Activated CD8-positive, alpha-beta memory T cell treated with anti-CD3 and anti-CD28 coated beads for 48 hours (primary cell): Measurements from ENCODE around the gene CLTRN.
"Not testable (repeated sequence)": the region's sequence is repeated elsewhere in the genome, so short reads cannot be mapped to it uniquely, and the experiment has no call there.

Source experiments
- DNase-seq, 3 experiments: peaks; one replicate each; pipeline ENCODE4 v3.0.0-alpha.2; 2020; ENCODE audit warnings: low read depth in 2 of 3, low spot score in 2 of 3

CLTRN gene, protein sequence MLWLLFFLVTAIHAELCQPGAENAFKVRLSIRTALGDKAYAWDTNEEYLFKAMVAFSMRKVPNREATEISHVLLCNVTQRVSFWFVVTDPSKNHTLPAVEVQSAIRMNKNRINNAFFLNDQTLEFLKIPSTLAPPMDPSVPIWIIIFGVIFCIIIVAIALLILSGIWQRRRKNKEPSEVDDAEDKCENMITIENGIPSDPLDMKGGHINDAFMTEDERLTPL

DNA sequence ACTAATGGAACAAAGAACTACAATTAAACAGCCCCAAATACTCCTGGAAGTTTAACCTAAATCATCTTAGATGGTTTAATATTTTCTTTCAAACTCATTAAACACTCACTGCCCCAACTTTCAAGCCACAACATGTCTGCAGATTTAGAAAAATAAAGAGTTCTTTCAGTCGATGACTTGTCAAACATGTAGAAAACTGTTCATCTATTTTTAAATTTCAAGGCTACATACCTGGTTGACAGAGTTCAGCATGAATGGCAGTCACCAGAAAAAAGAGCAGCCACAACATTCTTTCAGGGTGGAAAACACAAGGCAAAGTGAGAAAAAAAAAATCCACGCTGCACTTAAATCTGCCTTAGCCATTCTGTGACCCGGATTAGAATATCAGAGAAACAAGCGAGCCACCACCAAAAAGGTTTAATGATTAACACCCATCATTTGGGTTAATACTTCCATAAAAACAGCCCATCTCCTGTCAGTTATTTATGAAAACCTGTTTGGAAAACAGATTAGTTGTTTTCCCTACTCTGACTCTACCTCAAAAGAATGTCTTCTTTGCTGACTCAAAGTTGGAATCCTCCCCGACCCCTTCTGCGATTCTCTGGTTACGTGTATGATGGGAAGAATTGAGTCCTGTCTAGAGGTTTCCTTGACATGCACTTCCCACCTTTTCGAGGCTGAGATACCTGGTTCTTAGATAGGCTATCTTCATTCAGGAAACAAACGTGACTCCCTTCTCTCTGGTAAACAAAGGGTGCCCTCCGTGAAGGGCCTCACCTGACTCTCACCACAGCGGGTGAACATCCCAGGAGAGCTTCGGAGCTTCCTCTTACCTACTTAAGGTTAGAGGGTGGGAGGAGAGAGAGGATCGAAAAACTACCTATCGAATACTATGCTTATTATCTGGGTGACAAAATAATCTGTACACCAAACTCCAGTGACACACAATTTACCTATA lies at the start of gene CLTRN:
CLTRN (minus strand) TSS at position 319 of the 958 bp plus-strand sequence; CDS start at position 289, 30 bp downstream.
- DNase-seq = no peak

DNA sequence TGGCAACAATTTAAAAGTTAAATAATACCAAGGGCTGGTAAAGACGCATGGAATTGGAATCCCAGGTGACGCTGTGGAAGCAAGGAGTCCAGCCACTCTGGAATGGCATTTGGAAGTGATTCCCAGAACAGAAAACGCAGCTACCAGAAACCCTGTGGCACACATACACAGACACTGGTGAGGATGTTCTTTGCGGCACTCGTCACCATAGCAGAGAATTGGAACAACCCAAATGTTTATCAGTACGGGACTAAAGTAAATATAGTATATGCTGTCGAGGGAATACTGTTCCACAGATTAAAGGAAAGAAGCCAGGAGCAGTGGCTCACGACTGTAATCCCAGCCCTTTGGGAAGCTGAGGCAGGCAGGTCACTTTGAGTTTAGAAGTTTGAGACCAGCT lies 39.7 kb upstream of the CLTRN start:
- DNase-seq = not testable (repeated sequence)

DNA sequence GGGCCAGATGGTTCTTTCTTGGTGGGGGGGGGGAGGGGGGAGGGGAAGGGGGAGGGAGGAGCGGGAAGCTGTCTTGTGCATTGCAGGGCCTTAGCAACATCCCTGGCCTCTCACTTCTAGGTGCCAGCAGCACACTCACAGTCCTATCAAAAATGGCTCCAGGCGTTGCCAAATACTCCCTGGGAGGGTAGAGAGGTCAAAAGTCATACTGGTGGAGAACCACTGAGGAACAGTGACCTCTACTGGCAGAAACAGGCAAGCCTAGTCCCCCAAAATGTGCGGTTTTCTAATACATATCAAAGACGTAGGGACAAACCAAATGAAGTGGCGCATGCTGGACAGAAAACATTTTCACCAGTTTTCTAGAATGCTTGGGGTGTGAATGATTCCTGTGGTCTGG lies 39.2 kb upstream of the CLTRN start:
- DNase-seq = not testable (repeated sequence)

DNA sequence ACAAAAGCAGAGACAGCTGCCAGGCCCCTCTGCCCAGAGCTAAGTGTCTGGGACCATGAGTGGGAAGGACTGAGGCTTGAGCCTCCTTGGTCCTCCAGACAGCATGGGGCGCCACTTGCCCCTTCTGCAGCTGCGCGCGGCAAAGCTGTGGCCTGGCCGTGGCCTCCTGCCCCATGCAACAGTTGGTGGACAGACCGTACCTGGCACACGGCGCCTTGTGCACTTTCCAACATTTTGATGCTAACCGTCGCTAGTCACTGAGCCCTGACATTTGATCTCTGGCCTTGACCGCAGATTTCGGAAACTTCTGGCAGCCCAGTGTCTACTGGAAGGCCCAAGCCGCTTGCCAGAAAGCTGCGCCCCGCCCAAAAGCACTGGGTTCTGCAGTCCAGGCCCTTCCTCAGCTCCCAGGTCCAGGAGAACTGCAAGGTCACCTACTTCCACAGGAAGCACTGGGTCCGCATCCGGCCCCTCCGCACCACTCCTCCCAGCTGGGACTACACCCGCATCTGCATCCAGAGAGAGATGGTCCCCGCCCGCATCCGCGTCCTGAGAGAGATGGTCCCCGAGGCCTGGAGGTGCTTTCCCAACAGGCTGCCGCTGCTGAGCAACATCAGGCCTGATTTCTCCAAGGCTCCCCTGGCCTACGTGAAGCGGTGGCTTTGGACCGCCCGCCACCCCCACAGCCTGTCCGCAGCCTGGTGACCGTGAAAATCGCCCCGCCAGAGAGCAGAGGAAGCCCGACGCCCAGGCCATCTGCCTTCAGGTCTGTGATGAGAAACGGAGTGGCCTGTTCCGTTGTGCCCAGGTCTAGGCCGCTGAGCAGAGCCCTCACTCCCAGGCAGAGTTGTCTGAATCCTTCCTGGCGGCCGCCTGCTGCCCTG lies 38.1 kb upstream of the CLTRN start:
- DNase-seq = no peak

DNA sequence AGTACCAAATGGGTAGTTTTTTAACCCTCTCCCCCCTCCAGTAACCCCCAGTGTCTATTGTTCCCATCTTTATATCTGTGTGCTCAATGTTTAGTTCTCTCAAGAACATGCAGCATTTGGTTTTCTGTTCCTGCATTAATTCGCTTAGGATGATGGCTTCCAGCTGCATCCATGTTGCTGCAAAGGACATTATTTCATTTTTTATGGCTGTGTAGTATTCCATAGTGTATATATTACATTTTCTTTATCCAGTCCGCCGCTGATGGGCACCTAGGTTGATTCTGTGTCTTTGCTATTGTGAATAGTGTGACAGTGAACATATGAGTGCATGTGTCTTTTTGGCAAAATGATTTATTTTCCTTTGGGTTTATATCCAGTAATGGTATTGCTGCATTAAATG lies 31.9 kb upstream of the CLTRN start:
- DNase-seq = no peak

DNA sequence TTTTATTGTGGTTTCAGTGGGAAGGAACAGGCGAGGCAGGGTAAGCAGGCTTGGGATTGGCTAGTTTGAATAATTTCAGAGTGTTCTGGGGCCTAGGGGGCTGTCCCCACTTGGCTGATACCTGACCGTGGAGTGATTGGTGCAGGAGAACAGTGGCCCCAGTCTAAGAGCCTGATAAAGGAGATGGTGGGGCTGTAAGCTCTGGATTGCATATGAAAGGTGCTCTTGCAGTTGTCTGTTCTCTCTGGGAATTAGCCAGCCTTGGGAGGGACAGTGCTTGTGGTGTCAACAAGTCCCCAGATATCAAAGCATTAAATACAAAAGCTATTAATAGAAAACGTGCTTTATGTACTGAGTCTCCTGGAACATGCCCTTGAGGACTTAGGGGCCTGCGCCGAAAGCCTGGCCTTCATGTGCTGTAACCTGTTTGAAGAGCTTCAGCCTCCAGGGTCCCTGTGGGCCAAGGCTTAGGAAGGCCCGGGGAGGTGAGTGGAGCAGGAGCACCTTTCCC lies 30.4 kb upstream of the CLTRN start:
- DNase-seq = no peak

DNA sequence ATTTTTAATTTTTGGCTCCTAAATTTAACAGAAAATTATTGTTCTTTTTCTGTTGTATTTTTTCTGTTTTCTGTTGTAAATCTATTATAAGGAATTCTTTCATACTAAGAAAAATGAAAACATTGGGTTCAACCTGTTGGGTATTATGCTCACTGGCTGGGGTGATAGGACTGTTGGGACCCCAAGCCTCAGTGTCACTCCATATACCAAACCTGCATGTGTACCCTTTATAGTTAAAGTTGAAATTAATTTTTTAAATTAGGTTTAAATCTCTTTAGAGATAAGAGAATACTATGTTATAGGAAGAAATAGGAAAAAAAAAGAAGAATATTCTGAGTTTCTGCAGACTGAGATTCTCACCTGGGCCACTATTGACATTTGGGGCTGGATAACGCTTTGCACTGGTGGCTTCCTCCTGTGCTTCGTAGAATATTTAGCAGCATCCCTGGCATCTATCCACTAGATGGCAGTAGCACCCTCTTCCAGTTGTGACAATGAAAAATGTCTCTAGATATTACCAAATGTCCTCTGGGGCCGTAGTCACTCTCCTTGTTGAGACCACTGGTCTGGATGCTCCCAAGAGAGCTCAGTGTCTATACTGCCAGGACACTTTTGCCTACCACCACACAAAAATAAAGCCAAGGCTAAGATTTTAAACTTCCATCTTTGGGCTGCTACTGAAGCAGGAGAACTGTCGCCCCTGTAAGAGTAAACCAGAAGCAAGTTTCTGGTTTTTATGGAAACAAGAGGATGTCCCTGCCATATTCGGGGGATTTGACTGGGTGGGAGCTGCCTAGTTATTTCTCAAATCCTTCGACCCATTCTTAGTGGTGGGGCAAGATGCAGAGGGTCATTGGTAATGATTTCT lies 22.4 kb upstream of the CLTRN start:
- DNase-seq = no peak

DNA sequence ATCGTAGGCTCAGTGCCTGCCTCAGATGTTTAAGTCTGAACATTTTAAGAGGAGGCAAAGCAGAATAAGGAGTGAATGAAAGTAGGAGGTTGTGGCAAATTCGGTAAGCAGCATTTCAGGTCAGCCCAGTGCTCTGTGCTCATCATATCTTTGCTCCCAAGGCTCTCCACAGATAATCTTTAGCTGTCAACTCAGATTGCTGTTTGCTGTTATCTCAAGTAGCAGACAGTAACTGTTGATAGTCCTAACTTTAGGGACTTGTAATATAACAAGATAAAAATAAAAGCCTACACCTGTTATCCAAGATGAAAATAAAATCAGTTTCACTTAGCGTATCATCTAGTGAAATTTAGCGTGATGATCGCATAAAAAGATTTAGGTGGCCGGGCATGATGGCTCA lies 18.6 kb upstream of the CLTRN start:
- no peak for DNase-seq

DNA sequence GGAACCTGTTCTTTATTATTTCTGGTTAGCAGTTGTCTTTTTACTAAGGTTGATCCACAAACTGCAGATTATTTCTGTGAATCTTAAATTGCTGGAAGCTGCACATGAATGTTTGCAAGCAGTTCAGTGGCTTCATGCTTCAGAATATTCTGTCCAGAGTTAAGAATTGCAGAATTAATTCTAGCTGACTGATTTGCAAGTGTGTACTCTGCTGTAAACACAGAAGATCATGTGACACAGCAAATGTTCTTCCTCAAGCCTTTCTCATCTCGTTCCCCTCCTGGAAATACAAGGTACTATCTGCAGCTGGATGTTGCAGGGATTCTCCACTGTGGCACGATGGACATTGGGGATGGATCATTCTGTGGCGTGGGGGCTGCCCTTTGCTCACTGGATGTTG lies 16.8 kb upstream of the CLTRN start:
- no peak for DNase-seq

DNA sequence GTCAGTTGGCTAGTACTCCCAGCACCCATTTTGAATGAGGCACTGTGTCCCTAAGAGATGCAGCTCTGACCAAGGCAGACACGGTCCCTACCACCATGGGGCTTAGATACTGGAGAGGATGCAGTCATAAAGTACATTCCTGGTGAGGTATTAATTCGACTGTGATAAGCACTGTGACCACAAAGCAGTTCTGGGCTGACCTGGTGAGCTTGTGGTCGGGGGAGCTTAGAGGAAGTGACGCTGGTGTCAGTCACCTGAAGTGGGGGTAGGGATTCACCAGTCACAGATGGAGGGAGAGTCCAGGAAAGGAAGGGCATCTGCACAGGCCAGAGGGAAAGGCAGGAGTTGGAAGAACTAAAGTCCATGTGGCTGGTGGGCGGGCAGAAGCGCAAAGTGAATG lies 15.8 kb upstream of the CLTRN start:
- no peak for DNase-seq

DNA sequence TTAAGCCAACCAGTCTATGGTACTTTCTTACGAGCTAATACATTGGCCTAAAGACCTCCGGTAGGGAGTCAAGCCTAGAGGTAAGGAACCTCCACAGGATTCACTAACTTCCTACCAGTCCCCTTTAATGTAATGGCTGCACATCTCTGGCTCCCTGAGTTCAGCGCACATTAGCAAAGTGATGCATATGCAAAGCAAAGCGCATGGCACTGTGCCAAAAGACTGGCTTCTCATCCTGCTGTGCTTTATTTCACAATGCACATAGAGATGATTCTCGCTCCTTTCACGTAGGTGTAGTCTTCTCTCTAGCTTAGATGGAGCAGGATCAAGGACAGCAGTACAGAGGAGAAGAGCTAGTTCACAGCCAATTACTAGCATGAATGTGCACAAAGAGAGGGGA lies 14.6 kb upstream of the CLTRN start:
- no peak for DNase-seq

DNA sequence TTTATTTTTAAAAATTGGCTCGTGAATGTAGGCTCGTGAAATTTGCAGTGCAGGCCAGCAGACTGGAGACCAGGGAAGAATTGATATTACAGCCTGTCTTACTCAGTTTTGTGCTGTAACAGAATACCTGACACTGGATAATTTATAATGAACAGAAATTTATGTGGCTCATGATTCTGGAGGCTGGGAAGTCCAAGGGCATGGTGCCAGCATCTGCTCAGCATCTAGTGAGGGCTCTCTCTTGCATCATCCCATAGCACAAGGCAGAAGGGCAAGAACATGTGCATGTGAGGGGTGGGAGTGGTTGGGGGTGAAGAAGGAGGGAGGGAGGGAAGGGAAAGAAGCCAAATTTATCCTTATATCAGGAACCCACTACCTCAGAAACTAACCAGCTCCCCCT lies 13.7 kb upstream of the CLTRN start:
- DNase-seq = no peak

DNA sequence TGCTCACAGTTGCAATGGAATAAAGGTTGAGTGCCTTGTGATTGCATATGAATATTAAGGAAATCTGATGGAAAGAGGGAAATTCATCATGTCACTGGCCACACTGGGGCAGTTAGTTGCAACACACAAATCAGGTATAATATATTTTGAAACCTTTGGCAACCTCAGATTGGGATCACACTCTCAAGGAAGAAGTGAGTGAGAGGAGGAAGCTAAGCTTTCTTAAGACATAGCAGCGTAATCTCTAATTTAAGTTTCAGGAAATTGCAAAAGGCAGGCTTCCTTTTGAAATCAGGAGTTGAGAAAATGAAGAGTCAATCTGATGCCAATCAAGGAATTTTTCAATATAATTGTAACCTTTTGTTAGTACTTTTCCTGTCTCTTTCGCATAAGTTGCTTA lies 12.3 kb upstream of the CLTRN start:
- no peak for DNase-seq

DNA sequence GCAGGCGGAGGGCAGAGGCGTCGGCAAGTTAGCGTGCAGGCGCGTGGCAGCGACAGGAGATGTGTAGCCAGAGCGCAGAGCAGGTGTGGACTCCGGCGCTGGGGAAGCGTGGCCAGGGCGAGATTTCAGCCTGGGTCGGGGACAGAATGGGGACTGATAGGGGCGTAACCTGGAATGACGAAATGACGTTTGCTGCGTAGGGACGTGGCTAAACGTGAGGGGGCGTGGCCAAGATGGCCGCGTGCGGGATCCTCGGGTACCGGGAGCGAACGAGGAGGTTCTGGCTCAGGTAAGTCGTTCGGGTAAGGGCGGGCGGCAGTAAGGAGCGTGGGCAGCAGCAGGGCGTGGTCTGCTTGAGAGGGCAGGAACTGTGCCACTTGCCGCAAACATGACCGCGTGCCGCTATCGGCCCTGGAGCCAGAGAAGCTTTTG lies 10.9 kb upstream of the CLTRN start:
- peak; percentile 58 to 77 (median 75) for DNase-seq

DNA sequence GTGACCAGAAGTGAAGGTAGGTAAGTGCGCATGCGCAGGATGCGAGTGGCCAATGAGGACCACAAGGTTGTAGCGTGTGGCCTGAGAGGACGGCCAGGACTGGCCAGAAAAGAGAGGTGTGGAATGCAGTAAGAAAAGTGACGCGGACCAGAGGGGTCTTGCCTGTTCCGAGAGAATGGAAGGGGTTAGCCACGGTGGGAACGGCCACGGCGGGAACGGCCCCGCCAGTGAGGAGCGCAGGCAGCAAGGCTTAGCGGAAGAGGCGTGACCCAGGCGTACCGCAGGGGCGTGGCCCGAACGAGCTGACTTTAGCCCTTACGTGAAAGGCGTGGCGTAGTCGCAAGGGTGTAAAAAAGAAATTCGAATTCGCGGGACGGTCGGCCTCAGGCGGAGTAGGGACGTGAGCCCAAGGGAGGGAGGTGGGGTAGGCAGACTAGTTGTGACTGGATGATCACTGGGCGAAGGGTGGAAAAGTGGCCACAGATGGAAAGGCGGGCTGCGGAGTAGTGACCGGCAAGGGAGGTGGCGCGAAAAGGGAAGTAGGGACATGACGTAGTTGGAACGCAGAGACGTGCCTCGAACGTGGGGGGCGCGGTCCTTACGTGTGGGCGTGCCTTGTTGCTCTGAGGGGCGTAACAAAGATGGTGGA lies 10.4 kb upstream of the CLTRN start:
- DNase-seq = peak; percentile 54 to 85 (median 77)

DNA sequence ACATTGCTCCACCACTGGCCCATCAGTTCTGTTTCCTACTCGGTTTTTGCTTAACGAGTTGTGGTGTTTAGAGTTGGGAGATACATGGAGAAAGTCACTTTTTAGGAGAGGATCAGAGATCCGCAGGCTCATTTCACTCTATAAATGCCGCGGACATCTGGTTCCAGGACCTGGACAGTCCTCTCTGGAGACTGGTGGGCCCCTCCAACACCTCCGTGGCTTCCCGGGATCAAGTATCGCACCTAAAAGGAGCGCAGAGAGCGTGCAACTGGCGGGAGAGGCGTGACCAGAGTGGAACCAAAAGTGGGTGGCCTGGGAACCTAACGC lies 9.9 kb upstream of the CLTRN start:
- no peak for DNase-seq

DNA sequence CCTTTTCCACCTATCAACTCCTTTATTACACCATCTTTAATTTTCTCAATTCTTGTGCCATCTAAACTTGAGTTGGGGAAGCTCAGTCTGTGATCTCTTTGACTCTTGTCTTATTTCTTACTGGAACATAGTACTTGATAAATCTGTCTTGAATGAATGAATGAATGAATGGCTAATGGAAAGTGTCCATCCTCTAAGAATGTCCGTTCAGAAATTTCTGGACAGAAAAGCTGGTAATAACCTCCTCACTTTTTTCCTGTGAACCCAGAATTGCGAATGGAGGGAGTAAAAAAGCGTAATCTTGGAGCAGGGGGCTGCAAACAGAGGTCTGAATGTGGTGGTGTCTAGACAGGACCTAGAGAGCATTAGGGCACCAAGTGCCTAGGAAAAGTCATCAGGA lies 9.4 kb upstream of the CLTRN start:
- DNase-seq = no peak

DNA sequence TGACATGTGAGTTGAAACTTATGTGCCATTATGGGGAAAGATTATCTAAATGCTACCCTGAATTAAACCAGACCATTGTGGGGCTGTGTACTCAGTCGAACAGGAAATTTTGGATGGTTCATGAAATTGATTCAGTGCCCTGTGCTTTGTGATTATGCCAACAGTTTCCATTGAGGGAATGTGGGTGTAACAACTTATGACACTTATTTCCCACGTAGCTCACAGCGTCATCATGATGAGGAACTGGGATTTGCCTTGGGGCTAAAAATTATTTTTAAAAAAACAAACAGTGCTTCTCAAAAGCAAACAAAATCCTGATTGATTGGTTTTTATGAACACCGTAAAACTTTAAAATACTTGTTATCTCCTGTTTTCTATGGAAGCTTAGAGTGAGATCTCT lies 8.3 kb upstream of the CLTRN start:
- DNase-seq = no peak

DNA sequence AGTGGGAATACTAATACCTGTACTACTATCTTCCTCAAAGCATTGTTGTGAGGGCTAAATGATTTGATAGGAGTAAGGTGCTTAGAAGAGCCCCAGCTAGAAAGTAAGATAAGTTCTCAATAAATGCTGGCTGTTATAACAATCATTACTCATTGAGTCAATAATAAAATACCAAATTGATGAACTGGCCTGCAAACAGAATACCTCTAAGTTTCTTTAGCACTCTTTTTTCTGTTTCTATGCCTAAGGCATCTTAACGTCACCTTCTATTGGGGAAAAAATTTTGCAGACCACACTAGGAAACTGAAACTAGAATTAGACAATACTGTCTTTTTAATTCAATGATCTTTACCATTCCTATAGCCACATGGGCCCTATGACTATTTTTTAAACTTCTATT lies 1.2 kb downstream of the CLTRN start:
- no peak for DNase-seq

DNA sequence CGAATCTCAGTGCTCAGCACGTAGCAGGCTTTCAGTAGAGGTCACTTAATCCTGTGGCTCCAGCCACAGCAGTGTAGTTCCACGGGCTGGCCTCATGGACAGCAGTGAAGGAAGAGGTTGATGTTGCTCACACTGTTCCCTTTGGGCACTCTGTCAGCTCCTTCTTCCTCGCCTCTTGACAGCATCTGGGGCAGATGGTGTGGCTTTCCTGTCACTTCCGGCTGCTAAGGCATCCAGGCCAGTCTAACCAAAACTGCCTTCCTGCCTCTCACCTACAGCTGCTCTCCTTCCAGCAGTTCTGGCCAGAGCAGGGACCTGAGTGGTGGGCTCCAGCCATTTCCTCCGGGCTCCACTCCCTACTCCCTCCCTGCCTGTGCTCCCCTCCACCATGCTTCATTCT lies 9.8 kb downstream of the CLTRN start:
- not testable (repeated sequence) for DNase-seq
